ENCODE measurements around the gene SPATA7. TPM values are rescaled to one million over a fixed set of nuclear protein-coding genes. Genes with fewer than 3 reads are reported as not detected.

SPATA7 gene, protein sequence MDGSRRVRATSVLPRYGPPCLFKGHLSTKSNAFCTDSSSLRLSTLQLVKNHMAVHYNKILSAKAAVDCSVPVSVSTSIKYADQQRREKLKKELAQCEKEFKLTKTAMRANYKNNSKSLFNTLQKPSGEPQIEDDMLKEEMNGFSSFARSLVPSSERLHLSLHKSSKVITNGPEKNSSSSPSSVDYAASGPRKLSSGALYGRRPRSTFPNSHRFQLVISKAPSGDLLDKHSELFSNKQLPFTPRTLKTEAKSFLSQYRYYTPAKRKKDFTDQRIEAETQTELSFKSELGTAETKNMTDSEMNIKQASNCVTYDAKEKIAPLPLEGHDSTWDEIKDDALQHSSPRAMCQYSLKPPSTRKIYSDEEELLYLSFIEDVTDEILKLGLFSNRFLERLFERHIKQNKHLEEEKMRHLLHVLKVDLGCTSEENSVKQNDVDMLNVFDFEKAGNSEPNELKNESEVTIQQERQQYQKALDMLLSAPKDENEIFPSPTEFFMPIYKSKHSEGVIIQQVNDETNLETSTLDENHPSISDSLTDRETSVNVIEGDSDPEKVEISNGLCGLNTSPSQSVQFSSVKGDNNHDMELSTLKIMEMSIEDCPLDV
- total RNA-seq (10 to 100 TPM; 23.5 to 44.3 TPM), polyA plus RNA-seq (ENCODE audit: insufficient read length in 2 of 2) (10 to 100 TPM; 24.1 to 24.6 TPM)
- long read RNA-seq, donor 1, partial matches to known transcripts = 0 of 2 reads
- long read RNA-seq, donor 1, other reads (novel, unspliced or antisense) = 0 of 2 reads
- long read RNA-seq, donor 2, partial matches to known transcripts = 0 of 1 reads
- long read RNA-seq, donor 2, other reads (novel, unspliced or antisense) = 0 of 1 reads
- long read RNA-seq, donor 3, partial matches to known transcripts = 0 of 1 reads
- long read RNA-seq, donor 3, other reads (novel, unspliced or antisense) = 0 of 1 reads
- long read RNA-seq, donor 4, partial matches to known transcripts = 0 of 2 reads
- long read RNA-seq, donor 4, other reads (novel, unspliced or antisense) = 0 of 2 reads

DNA sequence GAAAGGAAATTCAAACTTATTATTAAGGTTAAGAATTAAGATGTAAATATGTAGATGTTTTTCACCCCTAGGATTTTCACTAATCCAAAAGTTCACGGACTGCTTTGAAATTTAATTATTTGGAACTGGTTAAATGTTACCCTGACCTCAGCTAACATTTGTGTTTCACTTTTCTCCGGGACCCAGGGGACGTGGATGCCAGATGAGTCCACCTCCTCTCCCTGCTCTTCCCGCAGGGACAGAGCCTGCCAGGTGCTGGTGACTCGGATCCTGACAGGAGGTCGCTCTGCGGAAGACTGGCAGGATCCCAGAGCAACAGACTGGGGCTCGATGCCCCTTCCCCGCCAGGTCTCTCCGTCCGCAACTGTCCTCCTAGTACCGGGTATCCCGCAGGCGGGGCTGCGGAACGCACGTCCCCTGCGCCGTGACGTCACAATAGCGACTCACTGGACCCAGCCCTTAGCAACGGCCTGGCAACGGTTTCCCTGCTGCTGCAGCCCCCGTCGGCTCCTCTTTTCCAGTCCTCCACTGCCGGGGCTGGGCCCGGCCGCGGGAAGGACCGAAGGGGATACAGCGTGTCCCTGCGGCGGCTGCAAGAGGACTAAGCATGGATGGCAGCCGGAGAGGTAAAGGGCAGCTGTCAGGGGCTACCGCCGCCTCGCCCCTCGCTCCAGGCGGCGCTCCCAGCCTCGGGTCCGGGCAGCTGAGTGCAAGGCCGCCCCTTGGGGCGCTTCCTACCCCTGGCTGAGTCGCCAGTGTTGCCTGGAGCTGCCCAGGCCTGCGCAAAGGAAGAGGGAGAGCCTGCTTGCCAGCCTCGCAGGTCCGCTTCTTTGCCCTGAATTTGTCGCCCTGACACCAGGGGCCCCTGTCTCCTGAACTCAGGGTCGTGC lies at the start of gene SPATA7:
SPATA7 (plus strand) TSS at position 446 of the 890 bp plus-strand sequence; CDS start at position 608, 162 bp downstream.
- peak within 1 kb of the TSS; percentile 93 for H3K27ac ChIP-seq (ENCODE audit: low read depth, low read length)
- WGBS (ENCODE audit: insufficient coverage) = 0% methylated on average over 49 of the region's 50 CpGs
- H3K27me3 ChIP-seq (ENCODE audit: control insufficient read depth, insufficient read depth, low read length) = no peaks in the 10 kb centered on the region
- H3K4me1 ChIP-seq (ENCODE audit: control insufficient read depth, insufficient read depth, low read length) = no peaks in the 10 kb centered on the region
- peak within 1 kb of the TSS; percentile 96 for H3K4me3 ChIP-seq (ENCODE audit: low read depth, low read length)
- no peaks in the 10 kb centered on the region for H3K9me3 ChIP-seq (ENCODE audit: control insufficient read depth, insufficient read depth, low read length)
- no peaks in the 10 kb centered on the region for H3K36me3 ChIP-seq (ENCODE audit: control insufficient read depth, insufficient read depth, low read length)
- peak; percentile 87 to 98 (median 94) for DNase-seq (ENCODE audit: low read depth in 4 of 6, low spot score in 6 of 6)

DNA sequence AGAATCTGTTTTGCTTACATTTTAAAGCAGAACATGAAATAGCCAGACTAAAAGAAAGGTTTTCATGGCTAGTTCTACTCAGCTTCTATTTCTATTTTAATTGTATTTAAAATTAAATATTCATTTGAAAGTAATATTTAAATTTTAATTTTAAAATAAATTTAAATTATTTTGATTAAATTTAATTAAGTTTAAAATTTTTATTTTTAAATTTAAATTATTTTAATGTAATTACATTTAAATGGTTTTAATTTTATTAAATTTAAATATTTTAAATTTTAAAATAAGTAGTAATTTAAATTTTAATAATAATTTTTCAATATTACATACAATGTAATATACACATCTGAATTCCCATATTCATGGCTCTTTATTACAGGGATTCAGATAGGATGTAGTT lies 45.1 kb upstream of the SPATA7 start:
- no peak for DNase-seq (ENCODE audit: low read depth in 4 of 6, low spot score in 6 of 6)
- no peaks in the 10 kb centered on the region for H3K9me3 ChIP-seq (ENCODE audit: control insufficient read depth, insufficient read depth, low read length)
- H3K27ac ChIP-seq (ENCODE audit: low read depth, low read length) = no peak overlapping the region
- no peaks in the 10 kb centered on the region for H3K36me3 ChIP-seq (ENCODE audit: control insufficient read depth, insufficient read depth, low read length)
- no peaks in the 10 kb centered on the region for H3K27me3 ChIP-seq (ENCODE audit: control insufficient read depth, insufficient read depth, low read length)
- H3K4me1 ChIP-seq (ENCODE audit: control insufficient read depth, insufficient read depth, low read length) = no peaks in the 10 kb centered on the region
- H3K4me3 ChIP-seq (ENCODE audit: low read depth, low read length) = no peak overlapping the region

DNA sequence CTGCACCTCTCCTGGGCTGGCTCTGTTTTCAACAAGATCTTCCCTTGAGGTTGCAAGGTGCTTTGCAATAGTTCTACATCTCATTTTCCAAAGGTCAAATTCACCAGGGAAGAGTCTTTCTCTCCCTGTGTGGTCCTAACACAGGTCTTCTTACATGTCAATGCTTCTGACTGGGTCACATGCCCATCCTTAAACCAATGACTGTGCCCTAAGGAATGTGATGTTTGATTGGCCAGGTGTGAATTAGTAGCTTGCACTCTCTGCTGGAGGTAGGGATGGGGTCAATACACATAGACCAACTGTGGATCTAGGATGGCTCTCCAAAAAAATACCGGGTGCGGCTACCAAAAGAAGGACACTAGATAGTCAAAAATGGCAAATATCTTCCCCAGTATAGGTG lies 42.5 kb upstream of the SPATA7 start:
- no peak for DNase-seq (ENCODE audit: low read depth in 4 of 6, low spot score in 6 of 6)

GRCh38 chr14:88346048-88346639 lies 39.3 kb upstream of the SPATA7 start:
- no peak for DNase-seq (ENCODE audit: low read depth in 4 of 6, low spot score in 6 of 6)
- Histone ChIP-seq H3K4me3 (ENCODE audit: low read depth, low read length) (no peak overlapping the region), H3K36me3 (ENCODE audit: control insufficient read depth, insufficient read depth, low read length) (no peaks in the 10 kb centered on the region), H3K27me3 (ENCODE audit: control insufficient read depth, insufficient read depth, low read length) (no peaks in the 10 kb centered on the region), H3K9me3 (ENCODE audit: control insufficient read depth, insufficient read depth, low read length) (no peaks in the 10 kb centered on the region), H3K4me1 (ENCODE audit: control insufficient read depth, insufficient read depth, low read length) (no peaks in the 10 kb centered on the region), H3K27ac (ENCODE audit: low read depth, low read length) (no peak overlapping the region)
- 71% methylated on average over 1 of the region's 5 CpGs for WGBS (ENCODE audit: insufficient coverage)

More for the DNA sequence above, 42.5 kb upstream of the SPATA7 start:
- Histone ChIP-seq H3K27ac (ENCODE audit: low read depth, low read length) (no peak overlapping the region), H3K36me3 (ENCODE audit: control insufficient read depth, insufficient read depth, low read length) (no peaks in the 10 kb centered on the region), H3K4me3 (ENCODE audit: low read depth, low read length) (no peak overlapping the region), H3K9me3 (ENCODE audit: control insufficient read depth, insufficient read depth, low read length) (no peaks in the 10 kb centered on the region), H3K4me1 (ENCODE audit: control insufficient read depth, insufficient read depth, low read length) (no peaks in the 10 kb centered on the region), H3K27me3 (ENCODE audit: control insufficient read depth, insufficient read depth, low read length) (no peaks in the 10 kb centered on the region)
- WGBS (ENCODE audit: insufficient coverage) = no CpG with 5 or more reads among the region's 2 CpGs

GRCh38 chr14:88348546-88348945 lies 36.9 kb upstream of the SPATA7 start:
- DNase-seq (ENCODE audit: low read depth in 4 of 6, low spot score in 6 of 6) = peak in 2 of 6 donors; percentile 34 to 53
- Histone ChIP-seq H3K27ac (ENCODE audit: low read depth, low read length) (no peak overlapping the region), H3K4me1 (ENCODE audit: control insufficient read depth, insufficient read depth, low read length) (no peaks in the 10 kb centered on the region), H3K9me3 (ENCODE audit: control insufficient read depth, insufficient read depth, low read length) (no peaks in the 10 kb centered on the region), H3K4me3 (ENCODE audit: low read depth, low read length) (no peak overlapping the region), H3K36me3 (ENCODE audit: control insufficient read depth, insufficient read depth, low read length) (no peaks in the 10 kb centered on the region), H3K27me3 (ENCODE audit: control insufficient read depth, insufficient read depth, low read length) (no peaks in the 10 kb centered on the region)
- WGBS (ENCODE audit: insufficient coverage) = no CpG with 5 or more reads among the region's 3 CpGs

DNA sequence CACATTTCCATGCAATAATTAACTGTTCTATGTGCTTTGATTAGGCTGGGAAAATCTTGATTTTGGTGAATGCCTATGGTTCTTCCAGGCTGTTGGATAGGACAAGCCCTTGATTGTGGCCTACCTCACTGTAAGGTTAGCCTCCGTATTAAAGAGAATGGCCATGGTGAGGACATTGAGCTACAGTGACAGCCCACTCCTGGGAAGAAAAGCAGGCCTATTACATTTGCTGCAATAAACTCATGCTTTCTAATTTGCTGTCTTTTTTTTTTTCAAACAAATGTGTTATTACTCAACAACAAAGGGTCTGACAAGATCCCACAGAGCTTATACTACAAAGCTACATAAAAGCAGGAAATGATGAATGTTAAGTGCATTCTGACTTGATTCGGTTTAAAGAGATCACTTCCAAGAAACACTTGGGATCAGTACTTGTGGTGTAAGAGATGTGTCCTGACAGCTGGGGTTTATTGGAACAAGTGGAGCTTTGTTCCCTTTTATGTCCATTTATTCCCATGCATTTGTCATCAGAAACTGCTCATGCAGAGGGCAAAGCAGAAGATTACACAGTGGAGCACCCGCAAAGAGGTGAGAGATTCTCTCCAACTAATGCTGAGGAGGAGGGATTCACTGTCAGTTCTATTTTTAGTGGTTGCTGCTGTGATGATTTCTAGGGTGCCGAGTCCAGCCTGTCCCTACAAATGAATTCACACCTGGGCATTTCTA lies 33.3 kb upstream of the SPATA7 start:
- peak in 2 of 6 donors; percentile 37 to 38 for DNase-seq (ENCODE audit: low read depth in 4 of 6, low spot score in 6 of 6)
- no peaks in the 10 kb centered on the region for H3K9me3 ChIP-seq (ENCODE audit: control insufficient read depth, insufficient read depth, low read length)
- H3K36me3 ChIP-seq (ENCODE audit: control insufficient read depth, insufficient read depth, low read length) = no peaks in the 10 kb centered on the region
- H3K4me1 ChIP-seq (ENCODE audit: control insufficient read depth, insufficient read depth, low read length) = no peaks in the 10 kb centered on the region
- WGBS (ENCODE audit: insufficient coverage) = 63% methylated on average over 1 of the region's 4 CpGs
- H3K4me3 ChIP-seq (ENCODE audit: low read depth, low read length) = no peak overlapping the region
- no peak overlapping the region for H3K27ac ChIP-seq (ENCODE audit: low read depth, low read length)
- no peaks in the 10 kb centered on the region for H3K27me3 ChIP-seq (ENCODE audit: control insufficient read depth, insufficient read depth, low read length)

DNA sequence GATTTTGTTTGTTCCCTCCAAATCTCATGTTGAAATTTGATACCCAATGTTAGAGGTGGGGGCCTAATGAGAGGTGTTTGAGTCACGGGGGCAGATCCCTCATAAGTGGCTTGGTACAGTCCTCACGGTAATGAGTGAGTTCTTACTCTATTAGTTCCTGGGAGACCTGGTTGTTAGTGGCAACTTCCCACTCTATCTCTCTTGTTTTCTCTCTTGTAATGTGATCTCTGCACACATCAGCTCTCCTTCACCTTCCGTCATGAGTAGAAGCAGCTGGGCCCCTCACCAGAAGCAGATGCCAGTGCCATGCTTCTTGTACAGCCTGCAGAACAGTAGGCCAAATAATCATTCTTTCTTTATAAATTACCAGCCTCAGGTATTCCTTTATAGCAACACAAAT lies 32.8 kb upstream of the SPATA7 start:
- Histone ChIP-seq H3K4me1 (ENCODE audit: control insufficient read depth, insufficient read depth, low read length) (no peaks in the 10 kb centered on the region), H3K9me3 (ENCODE audit: control insufficient read depth, insufficient read depth, low read length) (no peaks in the 10 kb centered on the region), H3K27me3 (ENCODE audit: control insufficient read depth, insufficient read depth, low read length) (no peaks in the 10 kb centered on the region), H3K27ac (ENCODE audit: low read depth, low read length) (no peak overlapping the region), H3K4me3 (ENCODE audit: low read depth, low read length) (no peak overlapping the region), H3K36me3 (ENCODE audit: control insufficient read depth, insufficient read depth, low read length) (no peaks in the 10 kb centered on the region)
- WGBS (ENCODE audit: insufficient coverage) = 41% methylated on average over 2 of the region's 3 CpGs
- no peak for DNase-seq (ENCODE audit: low read depth in 4 of 6, low spot score in 6 of 6)

DNA sequence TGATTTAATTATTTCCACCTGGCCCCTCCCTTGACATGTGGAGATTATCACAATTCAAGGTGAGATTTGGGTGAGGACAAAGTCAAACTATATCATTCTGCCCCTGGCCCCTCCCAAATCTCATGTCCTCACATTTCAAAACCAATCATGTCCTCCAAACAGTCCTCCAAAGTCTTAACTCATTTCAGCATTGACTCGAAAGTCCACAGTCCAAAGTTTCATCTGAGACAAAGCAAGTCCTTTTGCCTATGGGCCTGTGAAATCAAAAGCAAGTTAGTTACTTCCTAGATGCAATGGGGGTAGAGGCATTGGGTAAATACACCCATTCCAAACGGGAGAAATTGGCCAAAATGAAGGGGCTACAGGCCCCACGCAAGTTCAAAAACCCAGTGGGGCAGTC lies 31.1 kb upstream of the SPATA7 start:
- no peak for DNase-seq (ENCODE audit: low read depth in 4 of 6, low spot score in 6 of 6)
- Histone ChIP-seq H3K27me3 (ENCODE audit: control insufficient read depth, insufficient read depth, low read length) (no peaks in the 10 kb centered on the region), H3K4me1 (ENCODE audit: control insufficient read depth, insufficient read depth, low read length) (no peaks in the 10 kb centered on the region), H3K27ac (ENCODE audit: low read depth, low read length) (no peak overlapping the region), H3K36me3 (ENCODE audit: control insufficient read depth, insufficient read depth, low read length) (no peaks in the 10 kb centered on the region), H3K9me3 (ENCODE audit: control insufficient read depth, insufficient read depth, low read length) (no peaks in the 10 kb centered on the region), H3K4me3 (ENCODE audit: low read depth, low read length) (no peak overlapping the region)
- whole genome bisulfite sequencing (ENCODE audit: insufficient coverage) = no CpG with 5 or more reads among the region's 3 CpGs

Measured in spinal cord (tissue), 10 donors.